M059J (cell line): Measurements from ENCODE around the gene TBC1D19. TPM values are rescaled to one million over a fixed set of nuclear protein-coding genes. Genes with fewer than 3 reads are reported as not detected.
"Not testable (repeated sequence)": the region's sequence is repeated elsewhere in the genome, so short reads cannot be mapped to it uniquely, and the experiment has no call there.

Source experiments
- DNase-seq: peaks from one replicate; pipeline ENCODE4 v3.0.0-alpha.2; 2012; ENCODE audit warnings: low read depth
- total RNA-seq: library from RNA; depleted of rRNA; stranded (reverse); fragments of >200 nt; shearing (Covaris generic); gene quantifications from 2 replicates; pipeline ENCODE4 v1.2.3, GENCODE V29; 2014

Gene TBC1D19
- total RNA-seq, 1 experiment from 2014 or later: 28.6 TPM

- no peak for DNase-seq
Observed at GRCh38 chr4:26685250-26685649, 101.4 kb downstream of the TBC1D19 start.

- peak; percentile 89 for DNase-seq
Observed at GRCh38 chr4:26687728-26688127, 103.8 kb downstream of the TBC1D19 start.

GRCh38 chr4:26690506-26690905 lies 106.6 kb downstream of the TBC1D19 start:
- DNase-seq: no peak

GRCh38 chr4:26692014-26692726 lies 108.3 kb downstream of the TBC1D19 start:
- peak; percentile 93 for DNase-seq

GRCh38 chr4:26694131-26694530 lies 110.2 kb downstream of the TBC1D19 start:
- not testable (repeated sequence) for DNase-seq

- DNase-seq: no peak
Observed at GRCh38 chr4:26700110-26700509, 116.2 kb downstream of the TBC1D19 start.

GRCh38 chr4:26701095-26701494 lies 117.2 kb downstream of the TBC1D19 start:
- DNase-seq: no peak

- peak; percentile 56 for DNase-seq
Observed at GRCh38 chr4:26701786-26702227, 117.9 kb downstream of the TBC1D19 start.

GRCh38 chr4:26707342-26707741 lies 123.5 kb downstream of the TBC1D19 start:
- no peak for DNase-seq

GRCh38 chr4:26709246-26709645 lies 125.4 kb downstream of the TBC1D19 start:
- DNase-seq: no peak

GRCh38 chr4:26713563-26714151 lies 129.8 kb downstream of the TBC1D19 start:
- no peak for DNase-seq

GRCh38 chr4:26715636-26716242 lies 131.9 kb downstream of the TBC1D19 start:
- no peak for DNase-seq

- DNase-seq: peak; percentile 74
Observed at GRCh38 chr4:26717332-26717731, 133.4 kb downstream of the TBC1D19 start.

- peak; percentile 40 for DNase-seq
Observed at GRCh38 chr4:26719954-26720552, 136.2 kb downstream of the TBC1D19 start.

- no peak for DNase-seq
Observed at GRCh38 chr4:26721685-26722084, 137.8 kb downstream of the TBC1D19 start.

GRCh38 chr4:26723216-26723615 lies 139.3 kb downstream of the TBC1D19 start:
- no peak for DNase-seq

- DNase-seq: no peak
Observed at GRCh38 chr4:26724534-26724933, 140.7 kb downstream of the TBC1D19 start.

GRCh38 chr4:26726655-26727387 lies 142.9 kb downstream of the TBC1D19 start:
- no peak for DNase-seq

- DNase-seq: no peak
Observed at GRCh38 chr4:26727844-26728243, 144.0 kb downstream of the TBC1D19 start.

- DNase-seq: no peak
Observed at GRCh38 chr4:26729027-26729426, 145.1 kb downstream of the TBC1D19 start.

- DNase-seq: no peak
Observed at GRCh38 chr4:26729547-26729946, 145.7 kb downstream of the TBC1D19 start.
